SH-SY5Y (cell line): Measurements from ENCODE around the gene DEGS2.

Experiments
- GATA2 ChIP-seq: IDR thresholded peaks from 2 replicates; pipeline ENCODE4 v1.6.1; 2011; ENCODE audit warnings: mild to moderate bottlenecking, low read depth, low read length
- GATA3 ChIP-seq: IDR thresholded peaks from 2 replicates; pipeline ENCODE4 v1.6.1; 2011; ENCODE audit warnings: low read depth, mild to moderate bottlenecking, low read length, moderate library complexity

Gene DEGS2

GRCh38 chr14:100105357-100106169 is 53.9 kb downstream of the DEGS2 start:
- TF ChIP-seq GATA2 = no peak
- no peak for TF ChIP-seq GATA3

DNA sequence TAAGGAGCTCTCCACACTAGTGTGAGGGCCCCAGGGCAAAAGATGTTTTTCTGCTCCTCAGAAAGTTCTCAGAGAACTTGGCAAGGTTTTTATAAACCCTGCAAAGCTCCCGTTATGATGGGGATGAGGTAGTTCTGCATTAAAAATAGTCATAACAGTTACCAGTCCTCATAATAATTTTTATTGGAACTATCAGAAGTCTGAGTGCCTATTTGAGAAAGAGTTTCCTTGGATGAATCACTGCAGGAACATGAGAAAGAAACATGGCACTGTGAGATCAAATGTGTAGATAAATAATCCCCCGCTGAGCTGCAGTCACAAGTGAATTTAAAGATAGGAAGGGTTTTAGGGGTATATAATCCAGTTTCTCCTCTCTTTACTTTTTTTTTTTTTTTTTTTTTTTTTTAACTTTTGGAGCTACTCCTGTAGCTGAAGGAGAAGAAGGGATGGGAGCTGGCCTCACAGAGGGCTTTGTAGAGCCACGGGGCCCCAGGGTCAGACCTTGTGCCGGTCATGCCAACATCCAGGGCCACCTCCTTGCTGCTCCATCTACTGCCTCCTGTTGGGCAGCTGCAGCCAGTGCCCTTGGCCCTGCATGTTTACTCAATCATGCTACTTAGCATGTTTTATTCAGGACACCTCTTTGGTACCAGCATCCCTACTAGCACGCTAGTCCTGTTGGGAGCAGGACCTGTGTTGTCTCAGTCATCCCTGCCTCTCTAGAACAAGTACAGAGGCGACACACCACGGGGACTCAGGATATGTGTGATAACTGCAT is 54.7 kb downstream of the DEGS2 start:
- no peak for TF ChIP-seq GATA3
- TF ChIP-seq GATA2 = no peak

- TF ChIP-seq GATA2 (no peak), GATA3 (no peak)
Observed at GRCh38 chr14:100104006-100104352, 55.5 kb downstream of the DEGS2 start.

- TF ChIP-seq GATA3 (no peak), GATA2 (no peak)
Observed at GRCh38 chr14:100103250-100104005, 56.0 kb downstream of the DEGS2 start.

DNA sequence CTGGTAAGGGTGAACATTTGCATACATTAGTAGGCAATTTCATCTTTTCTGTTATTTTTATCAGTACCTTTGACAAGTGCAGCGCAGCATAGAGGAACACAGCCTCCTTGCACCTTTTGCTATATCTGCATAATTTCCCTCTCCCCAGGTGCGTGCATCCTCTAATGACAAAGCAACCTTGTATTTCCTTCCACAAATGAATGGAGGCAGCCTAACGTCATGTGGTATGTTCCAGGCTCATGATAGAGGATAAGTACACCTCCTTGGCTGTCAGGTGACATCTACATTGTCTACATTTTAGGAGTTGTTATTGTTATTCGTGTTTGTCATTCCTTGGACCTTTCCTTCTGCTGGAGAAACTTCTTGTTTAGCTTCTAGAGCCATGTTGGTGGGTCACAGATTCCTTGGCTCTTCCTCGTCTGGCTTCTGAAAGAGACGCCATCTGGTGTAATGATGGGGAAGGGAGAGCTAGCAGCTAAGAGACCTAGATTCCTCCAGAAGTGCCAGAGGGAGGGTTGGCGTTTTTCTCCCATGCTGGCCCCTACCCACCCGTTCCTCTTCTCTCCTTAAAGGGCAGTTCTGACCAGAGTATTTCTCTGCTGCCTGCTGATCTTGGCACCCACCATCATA is 57.2 kb downstream of the DEGS2 start:
- no peak for TF ChIP-seq GATA2
- TF ChIP-seq GATA3 = no peak

GRCh38 chr14:100100032-100100703 is 59.3 kb downstream of the DEGS2 start:
- TF ChIP-seq GATA2 (no peak), GATA3 (no peak)

GRCh38 chr14:100098171-100098570 is 61.3 kb downstream of the DEGS2 start:
- TF ChIP-seq GATA3 (no peak), GATA2 (no peak)

GRCh38 chr14:100096656-100097055 is 62.8 kb downstream of the DEGS2 start:
- 0 out of 2 replicates have a peak, but pooled peaks have one; percentile 32 for TF ChIP-seq GATA3
- TF ChIP-seq GATA2 = peak; percentile 63
